Neural progenitor cell (in vitro differentiated cells): ENCODE measurements around the gene GFPT1. TPM values are rescaled to one million over a fixed set of nuclear protein-coding genes. Genes with fewer than 3 reads are reported as not detected.
A peak's percentile ranks its signal among the peaks of the same experiment; 100 is the strongest.

Experiments used
- DNase-seq: peaks from one replicate; pipeline ENCODE4 v3.0.0-alpha.2; 2016; ENCODE audit warnings: low spot score
- H2AFZ ChIP-seq: fragments of 200-600 bp; sonication (generic); replicated peaks from 2 replicates; pipeline ENCODE4 v1.6.1; 2016; ENCODE audit warnings: antibody characterized with exemption
- H3F3A ChIP-seq: fragments of 200-600 bp; sonication (generic); 2 replicates; pipeline ENCODE4 v1.6.1; 2016; ENCODE audit warnings: antibody characterized with exemption, low read depth
- H3K27ac ChIP-seq: fragments of 200-600 bp; sonication (generic); 2 replicates; pipeline ENCODE4 v1.5.1; 2016; ENCODE audit warnings: mild to moderate bottlenecking
- H3K27me3 ChIP-seq: fragments of 200-600 bp; sonication (generic); 2 replicates; pipeline ENCODE4 v1.6.1; 2016; ENCODE audit warnings: mild to moderate bottlenecking, moderate library complexity
- H3K36me3 ChIP-seq: fragments of 200-600 bp; sonication (generic); 2 replicates; pipeline ENCODE4 v1.5.1; 2016
- H3K4me1 ChIP-seq: fragments of 200-600 bp; sonication (generic); 2 replicates; pipeline ENCODE4 v1.6.1; 2016; ENCODE audit warnings: mixed run types
- H3K4me2 ChIP-seq: fragments of 200-600 bp; sonication (generic); 2 replicates; pipeline ENCODE4 v1.6.1; 2016
- H3K4me3 ChIP-seq: fragments of 200-600 bp; sonication (generic); 2 replicates; pipeline ENCODE4 v1.5.1; 2016
- H3K79me2 ChIP-seq: fragments of 200-600 bp; sonication (generic); 2 replicates; pipeline ENCODE4 v1.6.1; 2016; ENCODE audit warnings: low read depth
- H3K9ac ChIP-seq: fragments of 200-600 bp; sonication (generic); 2 replicates; pipeline ENCODE4 v1.6.1; 2016
- H3K9me3 ChIP-seq: fragments of 200-600 bp; sonication (generic); 2 replicates; pipeline ENCODE4 v1.5.1; 2016; ENCODE audit warnings: low read depth
- H4K20me1 ChIP-seq: fragments of 200-600 bp; sonication (generic); 2 replicates; pipeline ENCODE4 v1.6.1; 2016; ENCODE audit warnings: low read depth
- H3K27ac Mint-ChIP-seq: 3 replicates; pipeline ENCODE4 v1.8.0; 2021; ENCODE audit warnings: mixed read lengths
- H3K27me3 Mint-ChIP-seq: 2 replicates; pipeline ENCODE4 v1.8.0; 2022; ENCODE audit warnings: low read depth, mild to moderate bottlenecking, inconsistent platforms, moderate library complexity, mixed read lengths; ENCODE audit not compliant: insufficient read depth
- H3K36me3 Mint-ChIP-seq: 3 replicates; pipeline ENCODE4 v1.8.0; 2021; ENCODE audit warnings: mixed read lengths
- H3K4me1 Mint-ChIP-seq: 3 replicates; pipeline ENCODE4 v1.8.0; 2021; ENCODE audit warnings: mixed read lengths
- H3K4me3 Mint-ChIP-seq: 3 replicates; pipeline ENCODE4 v1.8.0; 2021; ENCODE audit warnings: mild to moderate bottlenecking, moderate library complexity, mixed read lengths
- H3K9me3 Mint-ChIP-seq: 3 replicates; pipeline ENCODE4 v1.8.0; 2020; ENCODE audit warnings: mixed read lengths
- CTCF ChIP-seq: fragments of 200-600 bp; sonication (generic); IDR thresholded peaks from 2 replicates; pipeline ENCODE4 v1.5.1; 2017; ENCODE audit warnings: antibody characterized with exemption, mild to moderate bottlenecking
- EZH2 ChIP-seq: fragments of 200-600 bp; sonication (generic); IDR thresholded peaks from 2 replicates; pipeline ENCODE4 v1.6.1; 2017; ENCODE audit warnings: antibody characterized with exemption, mild to moderate bottlenecking, moderate library complexity
- EZH2phosphoT487 ChIP-seq: fragments of 200-600 bp; sonication (generic); IDR thresholded peaks from 2 replicates; pipeline ENCODE4 v1.6.1; 2017; ENCODE audit warnings: antibody characterized with exemption
- total RNA-seq: library from RNA; depleted of rRNA; stranded (reverse); fragments of >200 nt; gene quantifications from 2 replicates; pipeline ENCODE4 v1.2.3, GENCODE V29; 2015; ENCODE audit warnings: low replicate concordance

The GFPT1 gene
- total RNA-seq, 1 donor from 2014 or later = 54.3 TPM

- Mint-ChIP-seq H3K36me3 (peaks cover 2% of the 10 kb centered on the region), H3K4me3 (no peak overlapping the region), H3K9me3 (no peaks in the 10 kb centered on the region), H3K27me3 (peaks cover under 1% of the 10 kb centered on the region), H3K4me1 (peaks cover 21% of the 10 kb centered on the region), H3K27ac (no peak overlapping the region)
- no peak overlapping the region for H3K27ac ChIP-seq
- H3K27me3 ChIP-seq = no peaks in the 10 kb centered on the region
- H3K4me2 ChIP-seq = no peak overlapping the region
- H3K9me3 ChIP-seq = no peaks in the 10 kb centered on the region
- H3K36me3 ChIP-seq = no peaks in the 10 kb centered on the region
- DNase-seq = no peak
- no peak overlapping the region for H3K9ac ChIP-seq
- peaks cover 5% of the 10 kb centered on the region for H3F3A ChIP-seq
- peaks cover 20% of the 10 kb centered on the region for H3K4me1 ChIP-seq
- TF ChIP-seq CTCF (no peak), EZH2phosphoT487 (no peak), EZH2 (no peak)
- H2AFZ ChIP-seq = no peak overlapping the region
- peaks cover 27% of the 10 kb centered on the region for H3K79me2 ChIP-seq
- no peak overlapping the region for H3K4me3 ChIP-seq
- no peaks in the 10 kb centered on the region for H4K20me1 ChIP-seq
Measured at GRCh38 chr2:69389271-69389670, 2.2 kb upstream of the GFPT1 start.

- DNase-seq = peak; percentile 13
- no peak overlapping the region for H3K27ac ChIP-seq
- H3K4me1 ChIP-seq = peaks cover 20% of the 10 kb centered on the region
- H3K36me3 Mint-ChIP-seq = peaks cover 7% of the 10 kb centered on the region
- H4K20me1 ChIP-seq = no peaks in the 10 kb centered on the region
- peak overlapping the region; percentile 83 for H3K4me3 ChIP-seq
- no peaks in the 10 kb centered on the region for H3K9me3 ChIP-seq
- H3F3A ChIP-seq = peaks cover 5% of the 10 kb centered on the region
- peak overlapping the region; percentile 90 for H3K4me2 ChIP-seq
- H3K27me3 ChIP-seq = no peaks in the 10 kb centered on the region
- no peak overlapping the region for H3K9ac ChIP-seq
- H2AFZ ChIP-seq = peak overlapping the region; percentile 85
- no peaks in the 10 kb centered on the region for H3K9me3 Mint-ChIP-seq
- H3K79me2 ChIP-seq = peaks cover 40% of the 10 kb centered on the region
- H3K4me3 Mint-ChIP-seq = peak overlapping the region; percentile 92
- no peaks in the 10 kb centered on the region for H3K36me3 ChIP-seq
- H3K4me1 Mint-ChIP-seq = peaks cover 21% of the 10 kb centered on the region
- peaks cover 2% of the 10 kb centered on the region for H3K27me3 Mint-ChIP-seq
- TF ChIP-seq EZH2phosphoT487 (no peak), EZH2 (no peak), CTCF (no peak)
- peak overlapping the region; percentile 85 for H3K27ac Mint-ChIP-seq
Measured at GRCh38 chr2:69387770-69388481, 899 bp upstream of the GFPT1 start.

DNA sequence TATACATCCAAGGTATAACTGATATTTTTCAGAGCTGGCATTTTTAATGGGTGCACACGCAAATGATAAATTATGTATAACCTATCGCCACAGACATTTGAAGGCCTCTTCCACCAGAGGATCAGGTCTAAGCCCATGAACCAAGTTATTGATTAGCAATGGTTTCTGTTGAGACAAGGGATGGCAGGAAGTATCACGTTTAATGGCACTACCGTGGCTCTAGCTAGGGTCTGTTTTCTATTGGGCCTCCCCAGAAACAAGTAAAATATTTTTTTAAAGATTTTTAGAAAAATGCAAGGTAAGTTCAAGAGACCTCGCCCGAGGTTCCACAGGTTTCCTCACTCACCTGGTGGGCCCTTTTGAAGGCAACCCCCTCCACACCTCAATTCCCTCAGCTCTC lies 667 bp downstream of the GFPT1 start:
- H3K27me3 ChIP-seq = no peaks in the 10 kb centered on the region
- peaks cover 26% of the 10 kb centered on the region for H3K4me1 Mint-ChIP-seq
- peaks cover 4% of the 10 kb centered on the region for H3K27me3 Mint-ChIP-seq
- H3K9ac ChIP-seq = peak overlapping the region; percentile 42
- H3K36me3 Mint-ChIP-seq = peaks cover 14% of the 10 kb centered on the region
- peak overlapping the region; percentile 91 for H3K4me3 Mint-ChIP-seq
- no peak overlapping the region for H3K27ac ChIP-seq
- no peaks in the 10 kb centered on the region for H4K20me1 ChIP-seq
- peaks cover 20% of the 10 kb centered on the region for H3K4me1 ChIP-seq
- H3F3A ChIP-seq = peaks cover 5% of the 10 kb centered on the region
- TF ChIP-seq CTCF (no peak), EZH2phosphoT487 (no peak), EZH2 (no peak)
- no peaks in the 10 kb centered on the region for H3K9me3 Mint-ChIP-seq
- peak overlapping the region; percentile 83 for H3K4me3 ChIP-seq
- H3K9me3 ChIP-seq = no peaks in the 10 kb centered on the region
- H3K79me2 ChIP-seq = peaks cover 56% of the 10 kb centered on the region
- no peak overlapping the region for H3K27ac Mint-ChIP-seq
- no peak for DNase-seq
- no peaks in the 10 kb centered on the region for H3K36me3 ChIP-seq
- H2AFZ ChIP-seq = peak overlapping the region; percentile 95
- H3K4me2 ChIP-seq = peak overlapping the region; percentile 90
